Stimulated activated CD4-positive, alpha-beta T cell treated with anti-CD3 and anti-CD28 coated beads, TNF-alpha, amount 100 ng/mL, for 24 hours (primary cell): ENCODE results near the gene GGNBP2.
A peak's percentile ranks its signal among the peaks of the same experiment; 100 is the strongest.

Experiments used
- DNase-seq, 3 experiments: peaks; one replicate each; pipeline ENCODE4 v3.0.0-alpha.2; 2020; ENCODE audit warnings: low read depth in 3 of 3

The GGNBP2 gene

DNA sequence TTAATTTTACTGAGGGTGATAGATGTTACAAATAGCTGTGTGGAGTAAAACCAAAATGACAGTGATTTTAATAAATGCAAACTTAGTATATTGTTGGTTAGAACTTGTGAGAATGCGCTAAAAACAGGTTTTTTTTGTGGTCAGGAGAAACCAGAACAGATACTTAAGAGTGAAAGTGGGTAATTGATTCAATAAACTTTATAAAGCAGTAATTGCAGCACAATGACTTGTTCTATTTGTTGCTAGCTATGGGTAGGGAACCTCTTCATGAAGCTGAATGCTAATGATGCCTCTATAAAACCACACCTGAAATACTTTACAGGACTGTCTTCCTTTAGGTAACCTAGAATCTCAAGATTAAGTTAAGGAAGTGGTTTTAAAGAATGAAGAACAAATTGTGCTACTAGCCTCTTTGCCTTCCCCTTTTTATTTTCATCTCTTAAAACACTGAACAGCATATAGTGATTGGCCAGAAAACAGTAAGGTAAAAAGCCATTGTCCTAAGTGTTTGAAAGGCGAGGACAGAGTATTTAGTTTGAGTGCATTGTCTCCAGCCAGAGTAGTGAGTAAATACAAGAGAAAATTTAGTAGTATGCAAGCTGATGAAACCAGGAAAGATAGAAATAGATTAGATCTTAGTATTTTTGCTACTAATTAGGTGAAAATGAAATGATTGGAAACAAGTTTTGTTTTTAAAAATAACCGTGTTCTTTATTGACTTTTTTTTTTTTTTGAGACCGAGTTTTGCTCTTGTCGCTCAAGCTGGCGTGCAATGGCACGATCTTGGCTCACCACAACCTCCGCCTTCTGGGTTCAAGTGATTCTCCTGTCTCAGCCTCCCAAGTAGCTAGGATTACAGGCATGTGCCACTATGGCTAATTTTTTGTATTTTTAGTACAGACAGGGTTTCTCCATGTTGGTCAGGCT, 6.0 kb downstream of the GGNBP2 start:
- no peak for DNase-seq

DNA sequence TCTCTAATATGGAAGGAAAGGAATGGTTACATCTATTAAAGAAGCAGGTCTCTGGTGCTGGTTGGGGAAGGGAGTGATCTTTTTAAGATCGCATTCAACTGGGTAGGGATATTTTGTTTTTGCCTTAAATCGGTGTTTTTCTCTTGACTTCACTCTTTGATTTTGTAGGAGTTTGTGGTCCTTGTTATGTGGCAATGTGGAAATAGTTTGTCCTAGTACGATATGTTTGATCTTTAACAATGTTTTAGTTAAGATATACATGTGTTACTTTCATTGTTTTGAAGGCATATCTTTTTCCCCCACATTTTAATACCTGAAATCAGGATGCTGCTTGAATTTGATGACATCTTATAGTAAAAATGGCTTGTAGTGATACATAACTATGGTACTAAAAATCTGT, 8.7 kb downstream of the GGNBP2 start:
- DNase-seq, result no peak

DNA sequence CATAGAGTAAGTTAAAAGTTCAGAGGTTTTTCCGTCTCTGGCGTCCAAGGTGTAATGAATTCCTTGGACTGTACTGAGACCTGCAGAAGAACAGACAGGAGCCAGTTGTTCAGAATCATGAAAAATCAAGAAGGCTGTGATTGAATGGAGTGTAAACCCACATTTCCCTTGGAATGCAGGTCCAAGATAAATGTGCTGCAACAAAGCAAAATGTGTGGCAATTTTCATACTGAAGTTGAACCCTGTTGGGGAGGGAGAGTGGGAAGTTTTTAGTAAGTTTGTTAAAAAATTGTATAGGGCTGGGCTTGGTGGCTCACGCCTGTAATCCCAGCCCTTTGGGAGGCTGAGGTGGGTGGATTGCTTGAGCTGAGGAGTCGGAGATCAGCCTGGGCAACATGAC, 21.4 kb downstream of the GGNBP2 start:
- DNase-seq, result no peak

DNA sequence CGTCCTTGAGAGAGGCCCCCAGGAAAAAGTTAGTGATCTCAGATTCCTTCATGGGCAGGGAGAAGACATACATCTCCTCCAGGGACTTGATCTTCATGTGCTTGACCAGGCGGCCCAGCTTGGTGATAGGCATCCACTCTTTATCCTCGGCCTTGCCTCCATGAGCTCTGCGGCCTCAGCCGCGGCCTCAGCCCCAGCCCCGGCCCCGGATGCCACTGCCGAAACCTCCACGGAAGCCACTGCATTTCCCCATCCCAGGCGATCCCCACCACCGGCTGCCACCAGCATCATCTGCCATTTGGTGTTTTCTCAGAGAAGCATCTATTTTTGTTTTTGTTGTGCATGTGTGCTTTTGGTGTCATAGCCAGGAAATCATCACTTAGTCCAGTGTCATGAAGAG, 30.3 kb downstream of the GGNBP2 start:
- no peak for DNase-seq

DNA sequence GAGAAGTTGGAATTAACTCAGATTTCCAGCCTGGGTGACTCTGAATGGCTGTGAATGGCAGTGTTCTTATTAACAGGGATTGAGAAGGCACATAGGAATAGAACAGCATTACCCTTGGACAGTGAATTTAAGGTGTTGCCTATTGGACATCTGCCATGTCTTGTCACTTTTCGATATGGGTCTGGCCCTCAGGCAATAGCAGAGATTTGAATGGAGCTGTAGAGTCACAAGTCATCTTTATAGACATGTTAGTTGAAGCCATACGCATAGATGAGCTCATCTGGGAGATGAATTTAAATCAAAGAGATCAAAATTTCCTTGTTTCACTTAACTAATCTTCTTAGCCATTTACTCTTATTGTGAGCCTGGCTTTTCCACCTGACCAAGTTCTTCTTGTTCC, 32.1 kb downstream of the GGNBP2 start:
- no peak for DNase-seq

DNA sequence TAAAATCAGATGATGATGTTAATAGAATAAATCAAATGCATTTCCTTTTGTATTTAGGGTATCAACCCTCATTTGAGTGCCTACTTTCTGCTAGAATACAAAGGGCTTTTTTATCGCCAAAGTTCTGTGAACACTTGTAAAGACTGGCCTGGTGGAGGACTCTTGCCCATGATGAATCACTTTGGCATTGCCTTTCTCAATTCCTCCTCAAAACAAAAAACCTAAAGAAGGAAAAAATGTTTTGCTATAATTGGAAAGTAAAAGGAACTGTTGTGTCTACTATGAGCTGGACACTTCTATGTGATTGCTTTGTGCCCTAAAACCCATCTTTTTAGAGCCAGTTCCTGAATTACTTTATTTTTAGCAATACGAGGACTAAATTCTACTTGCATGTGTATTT, 34.0 kb downstream of the GGNBP2 start:
- DNase-seq, result no peak

DNA sequence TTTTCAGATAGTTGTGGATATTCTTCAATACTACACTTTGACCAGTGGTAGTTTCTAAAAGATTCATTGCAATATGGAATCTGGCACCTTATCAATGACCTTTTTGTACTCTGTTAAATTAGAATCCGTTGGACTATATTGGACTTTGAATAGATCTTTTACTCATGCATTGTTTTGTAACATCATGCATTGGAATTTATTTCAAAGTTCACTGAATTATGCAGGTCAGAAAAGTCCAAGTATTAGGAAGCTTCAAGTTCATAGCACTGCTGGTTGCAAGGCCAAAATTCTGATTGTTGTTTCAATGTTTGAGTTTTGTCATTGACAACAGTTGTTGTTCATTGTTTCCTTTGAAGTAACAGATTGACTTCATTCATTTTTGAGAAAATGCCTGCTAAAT, 39.1 kb downstream of the GGNBP2 start:
- no peak for DNase-seq

DNA sequence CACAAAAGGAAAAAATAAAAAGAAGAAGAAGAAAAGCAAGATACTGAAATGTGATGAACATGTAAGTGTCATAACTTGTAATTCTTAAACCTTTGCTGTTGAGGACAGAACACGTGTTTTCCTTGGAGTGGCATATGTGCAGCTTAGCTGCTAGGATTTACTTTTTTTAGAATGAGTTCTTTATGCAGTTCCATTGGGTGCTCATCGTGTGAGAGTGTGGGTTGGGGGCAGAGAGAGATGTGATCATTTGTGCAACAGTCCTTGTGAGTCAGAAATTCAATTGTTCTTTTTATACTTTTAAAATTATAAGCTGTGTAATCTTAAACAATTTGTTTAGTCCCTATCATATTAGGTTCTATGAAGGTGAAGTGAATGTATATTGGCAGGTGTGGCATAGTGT, 41.4 kb downstream of the GGNBP2 start:
- DNase-seq, result no peak

DNA sequence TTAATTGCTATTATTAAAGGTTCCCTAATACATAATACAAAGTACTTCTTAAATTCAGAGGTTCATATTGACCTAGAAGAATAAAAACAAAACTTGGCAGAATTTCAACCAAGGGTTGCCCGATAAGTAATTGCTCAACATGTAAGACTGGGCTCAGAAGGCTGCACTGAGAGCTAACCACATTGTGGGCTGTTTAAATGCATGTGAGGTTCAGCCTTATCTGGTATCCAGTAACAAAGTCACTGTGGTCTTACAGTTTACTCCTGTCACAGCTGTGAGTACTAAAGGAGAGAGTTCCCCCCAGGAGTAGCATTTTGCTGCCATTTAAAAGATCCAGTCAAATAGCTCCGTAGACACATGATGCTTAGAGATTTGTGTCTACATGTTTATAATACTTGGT, 45.4 kb downstream of the GGNBP2 start:
- no peak for DNase-seq

DNA sequence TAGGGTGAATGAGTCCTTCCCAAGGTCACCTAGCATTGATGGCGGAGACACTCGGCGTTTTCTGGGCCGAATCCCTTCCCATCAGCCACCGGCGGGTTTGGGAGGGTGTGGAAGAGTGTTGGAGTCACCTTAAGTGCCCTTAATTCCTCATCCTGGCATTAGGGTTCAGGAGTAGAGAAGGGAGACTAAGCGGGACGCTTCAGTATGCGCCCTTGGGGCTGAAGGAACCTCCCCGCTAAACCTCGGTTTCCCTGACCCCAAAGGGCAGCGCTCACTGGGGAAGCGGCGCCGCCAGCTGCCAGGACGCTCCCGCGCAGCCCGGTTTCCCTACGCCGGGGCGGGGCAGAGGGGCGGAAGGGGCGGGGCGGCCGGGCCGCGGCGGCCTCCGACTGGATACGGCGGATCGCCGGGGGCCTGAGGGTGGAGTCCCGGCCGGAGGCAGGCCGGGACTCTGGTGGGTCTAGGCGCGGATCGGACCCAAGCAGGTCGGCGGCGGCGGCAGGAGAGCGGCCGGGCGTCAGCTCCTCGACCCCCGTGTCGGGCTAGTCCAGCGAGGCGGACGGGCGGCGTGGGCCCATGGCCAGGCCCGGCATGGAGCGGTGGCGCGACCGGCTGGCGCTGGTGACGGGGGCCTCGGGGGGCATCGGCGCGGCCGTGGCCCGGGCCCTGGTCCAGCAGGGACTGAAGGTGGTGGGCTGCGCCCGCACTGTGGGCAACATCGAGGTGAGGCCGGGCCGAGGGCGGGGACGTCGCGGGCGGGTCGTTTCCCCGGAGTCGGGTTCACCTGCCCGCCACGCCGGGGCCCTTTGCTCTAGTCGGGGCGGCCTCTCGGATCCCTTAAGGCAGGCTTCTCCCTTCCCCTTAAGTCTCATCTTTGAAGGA, 47.0 kb downstream of the GGNBP2 start, which contains the start of gene DHRS11:
Gene DHRS11, plus strand, starts transcription at position 446 of the 882 bp plus-strand sequence. Its CDS starts 131 bp downstream, at position 577.
- peak; percentile 66 to 83 (median 73) for DNase-seq

DNA sequence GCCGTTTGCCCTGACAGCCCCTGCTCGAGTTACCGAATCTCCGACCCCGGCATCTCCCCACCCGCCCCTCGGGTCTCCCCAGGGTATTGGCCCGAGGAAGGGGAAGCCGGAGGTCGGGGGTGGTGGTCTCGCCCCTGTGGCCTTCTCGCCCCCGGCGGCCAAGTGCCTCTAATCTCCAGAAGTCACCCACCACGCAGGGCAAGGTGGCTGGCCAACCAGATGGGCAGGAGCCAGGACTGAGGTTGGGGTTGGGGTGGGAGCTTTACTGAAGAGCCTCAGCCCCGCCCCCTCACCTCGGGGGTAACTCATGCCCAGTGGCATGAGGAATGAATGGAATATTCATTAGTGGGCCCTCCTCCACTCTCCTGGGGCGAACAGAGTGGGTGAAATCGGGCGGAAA, 47.6 kb downstream of the GGNBP2 start:
- no peak for DNase-seq

DNA sequence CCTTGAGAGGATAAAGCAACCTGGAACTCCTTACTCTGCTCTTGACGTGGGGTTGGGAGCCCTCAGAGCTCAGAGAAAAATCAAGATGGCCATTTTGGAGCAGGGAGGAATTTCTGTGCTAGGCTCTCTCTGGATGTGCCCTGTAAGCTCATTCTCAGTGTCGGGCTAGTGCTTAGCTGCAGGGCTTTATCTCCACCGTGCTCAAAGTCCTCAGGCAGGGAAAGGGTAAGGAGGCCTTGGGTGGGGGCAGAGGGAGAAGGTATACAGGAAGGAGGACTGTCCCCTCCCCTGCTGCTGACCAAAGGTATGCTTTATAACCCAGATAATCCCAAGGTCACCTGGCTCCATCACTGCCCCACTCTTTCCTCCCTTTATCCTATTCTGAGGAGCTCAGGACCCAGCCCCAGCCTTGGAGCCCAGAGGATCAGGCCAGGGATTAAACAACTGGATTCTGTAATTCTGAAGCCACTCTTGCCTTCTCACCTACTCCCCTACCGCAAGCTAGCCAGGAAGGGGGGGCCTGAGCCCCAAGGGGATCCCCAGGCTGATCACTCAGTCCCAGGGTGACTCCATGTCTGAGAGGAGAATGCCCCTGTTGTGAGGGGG, 48.1 kb downstream of the GGNBP2 start:
- no peak for DNase-seq

DNA sequence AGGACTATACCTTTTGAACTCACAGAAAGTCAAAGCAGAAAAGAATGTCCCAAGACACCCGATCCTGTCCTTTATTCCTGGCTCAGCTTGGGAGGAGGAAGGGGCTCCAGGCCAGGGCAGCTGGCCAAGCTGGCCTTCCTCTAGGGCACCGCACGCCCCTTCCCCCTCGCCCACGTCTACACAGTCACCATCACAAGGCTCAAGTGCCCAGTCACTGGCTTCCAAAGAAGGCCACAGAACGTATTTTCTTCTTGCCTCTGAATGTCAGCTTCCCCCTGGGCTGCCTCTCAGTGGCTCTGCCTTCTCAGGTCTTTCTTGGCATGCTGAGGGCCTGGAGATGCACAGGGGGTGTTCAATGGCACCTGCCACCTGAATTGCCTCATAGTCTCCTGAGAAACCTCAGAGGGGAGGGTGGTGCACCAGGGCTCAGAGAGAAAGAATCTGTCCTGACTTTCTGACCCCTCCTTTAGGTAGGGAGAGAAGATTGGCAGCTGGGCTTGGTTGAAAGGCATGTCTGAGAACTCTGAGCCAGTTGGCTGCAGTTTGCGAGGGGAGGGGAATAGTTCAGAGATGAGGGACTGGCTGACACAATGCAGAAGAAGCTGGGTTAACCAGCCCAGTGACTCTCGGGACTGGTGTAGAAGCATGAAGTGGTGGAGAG, 49.1 kb downstream of the GGNBP2 start:
- no peak for DNase-seq

DNA sequence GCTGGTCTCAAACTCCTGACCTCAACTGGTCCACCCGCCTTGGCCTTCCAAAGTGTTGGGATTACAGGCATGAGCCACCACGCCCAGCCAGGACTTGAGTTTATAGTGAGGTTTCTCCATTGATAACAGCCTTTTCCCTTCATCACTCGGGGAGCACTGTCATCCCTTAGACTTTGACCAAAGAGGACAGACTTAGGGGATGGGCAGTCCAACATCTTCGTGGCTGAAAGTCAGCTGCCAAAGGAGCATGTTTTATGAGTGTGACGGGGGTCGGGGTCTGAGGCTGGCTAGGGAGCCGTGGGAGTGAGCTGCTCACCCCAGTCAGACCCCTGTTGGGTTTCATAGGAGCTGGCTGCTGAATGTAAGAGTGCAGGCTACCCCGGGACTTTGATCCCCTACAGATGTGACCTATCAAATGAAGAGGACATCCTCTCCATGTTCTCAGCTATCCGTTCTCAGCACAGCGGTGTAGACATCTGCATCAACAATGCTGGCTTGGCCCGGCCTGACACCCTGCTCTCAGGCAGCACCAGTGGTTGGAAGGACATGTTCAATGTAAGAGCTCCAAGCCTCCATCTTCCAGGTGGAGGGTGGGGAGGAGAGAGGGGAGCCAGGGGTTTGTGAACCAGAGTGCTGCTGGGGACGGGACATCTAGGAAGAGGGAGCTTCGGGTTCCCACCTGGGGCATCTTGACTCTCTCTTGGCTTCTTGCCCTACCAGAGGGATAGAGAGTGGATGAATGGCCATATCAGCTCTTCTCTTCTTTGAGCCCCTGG, 50.1 kb downstream of the GGNBP2 start:
- DNase-seq, result no peak

DNA sequence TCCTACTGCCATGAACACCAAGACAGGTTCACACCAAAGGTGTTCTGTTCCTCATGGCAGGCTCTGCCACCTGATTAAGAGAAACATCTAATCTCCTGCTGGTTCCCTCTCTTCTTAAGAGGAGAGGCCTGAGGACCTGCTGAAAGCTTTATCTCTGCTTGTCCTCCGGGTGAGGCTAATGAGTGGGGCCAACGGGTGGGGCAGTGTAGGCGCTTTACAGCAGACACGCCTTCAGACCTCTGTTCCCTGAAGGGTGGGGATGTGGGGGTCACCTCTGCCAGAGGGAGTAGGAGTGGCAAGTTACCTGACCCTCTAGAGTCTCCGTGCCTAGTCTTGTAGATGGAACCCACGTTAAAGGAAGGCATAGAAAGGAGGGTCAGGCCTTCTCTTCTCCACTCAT, 52.5 kb downstream of the GGNBP2 start:
- DNase-seq, result no peak

DNA sequence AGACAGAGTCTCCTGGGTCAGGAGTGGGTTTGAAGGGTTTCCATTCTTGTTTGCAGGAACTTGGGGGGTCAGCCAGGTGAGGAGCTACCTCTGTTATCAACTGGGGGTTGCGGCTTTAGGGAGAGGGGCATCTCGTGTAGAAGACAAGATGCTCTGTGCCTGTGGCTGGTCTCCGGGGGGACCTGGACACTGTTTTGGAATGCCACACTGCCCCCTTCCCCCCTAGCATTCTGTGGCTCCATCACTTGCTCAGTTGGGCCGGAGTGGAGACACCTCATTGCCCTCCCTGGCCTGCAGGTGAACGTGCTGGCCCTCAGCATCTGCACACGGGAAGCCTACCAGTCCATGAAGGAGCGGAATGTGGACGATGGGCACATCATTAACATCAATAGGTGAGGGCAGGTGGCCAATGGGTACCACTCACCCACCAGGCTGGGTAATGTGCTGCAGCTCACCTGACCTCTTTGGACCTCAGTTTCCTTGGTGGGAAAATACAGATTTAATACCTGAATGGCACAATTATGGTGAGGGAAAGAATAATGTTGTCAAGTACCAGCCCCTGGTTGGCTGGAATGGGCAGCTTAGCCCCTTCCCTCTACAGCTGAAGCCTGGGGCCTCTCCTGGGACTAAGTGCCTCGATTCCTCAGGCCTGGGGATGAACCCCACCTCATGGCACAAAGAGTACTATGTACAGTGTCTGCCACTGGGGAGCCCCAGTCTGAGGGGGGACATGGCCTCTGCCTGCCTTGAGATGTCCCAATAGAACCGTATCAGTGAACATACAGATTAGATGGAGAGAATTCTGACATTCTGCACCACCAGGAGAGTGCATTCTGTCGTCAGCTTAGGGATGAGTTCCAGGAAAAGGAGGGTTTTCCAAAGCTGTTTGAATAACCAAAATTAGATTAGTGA, 53.4 kb downstream of the GGNBP2 start:
- no peak for DNase-seq

DNA sequence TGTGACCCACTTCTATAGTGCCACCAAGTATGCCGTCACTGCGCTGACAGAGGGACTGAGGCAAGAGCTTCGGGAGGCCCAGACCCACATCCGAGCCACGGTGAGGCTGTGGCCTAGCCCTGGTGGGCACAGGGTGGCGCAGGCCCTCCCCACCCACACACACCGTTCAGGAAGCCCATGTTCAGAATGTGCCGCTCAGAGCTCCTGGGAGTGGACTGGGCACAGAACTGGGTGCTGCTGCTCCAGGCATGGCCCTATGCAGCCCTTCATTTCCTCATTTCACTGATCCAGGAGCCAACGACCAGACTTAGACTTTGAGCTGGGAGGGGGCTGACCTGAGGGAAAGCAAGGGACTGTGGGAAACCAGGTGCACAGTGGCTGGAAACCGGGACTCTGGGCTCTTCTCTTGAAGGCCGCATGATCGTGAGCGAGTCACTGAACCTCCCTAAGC, 54.3 kb downstream of the GGNBP2 start:
- no peak for DNase-seq

DNA sequence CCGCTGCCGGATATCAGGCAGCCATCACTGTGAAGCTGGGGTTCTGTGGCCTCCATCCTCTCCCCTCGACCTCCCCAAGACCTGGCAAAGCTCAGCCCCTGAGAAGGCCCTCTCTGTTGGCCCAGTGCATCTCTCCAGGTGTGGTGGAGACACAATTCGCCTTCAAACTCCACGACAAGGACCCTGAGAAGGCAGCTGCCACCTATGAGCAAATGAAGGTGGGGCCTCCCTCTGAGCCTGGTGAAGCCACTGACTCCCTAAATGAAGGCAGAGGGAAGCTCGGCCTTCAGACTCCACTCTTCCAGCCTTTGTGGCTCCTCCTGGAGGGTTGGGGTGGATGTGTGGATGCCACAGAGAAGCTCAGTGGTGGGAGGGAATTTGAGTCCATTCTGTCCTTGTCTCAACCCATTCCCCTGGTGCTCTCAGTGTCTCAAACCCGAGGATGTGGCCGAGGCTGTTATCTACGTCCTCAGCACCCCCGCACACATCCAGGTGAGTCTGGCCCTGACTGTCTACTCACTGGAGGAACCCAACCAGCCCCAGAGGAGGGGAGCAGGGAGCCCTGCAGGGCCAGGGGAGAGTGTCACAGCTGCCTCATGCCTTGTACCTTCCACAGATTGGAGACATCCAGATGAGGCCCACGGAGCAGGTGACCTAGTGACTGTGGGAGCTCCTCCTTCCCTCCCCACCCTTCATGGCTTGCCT, 55.0 kb downstream of the GGNBP2 start:
- no peak for DNase-seq

DNA sequence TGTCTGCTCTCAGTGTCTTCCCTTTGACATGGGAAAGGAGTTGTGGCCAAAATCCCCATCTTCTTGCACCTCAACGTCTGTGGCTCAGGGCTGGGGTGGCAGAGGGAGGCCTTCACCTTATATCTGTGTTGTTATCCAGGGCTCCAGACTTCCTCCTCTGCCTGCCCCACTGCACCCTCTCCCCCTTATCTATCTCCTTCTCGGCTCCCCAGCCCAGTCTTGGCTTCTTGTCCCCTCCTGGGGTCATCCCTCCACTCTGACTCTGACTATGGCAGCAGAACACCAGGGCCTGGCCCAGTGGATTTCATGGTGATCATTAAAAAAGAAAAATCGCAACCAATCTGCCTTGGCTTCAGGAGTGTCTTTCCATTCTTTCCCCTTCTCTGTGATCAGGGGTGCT, 55.7 kb downstream of the GGNBP2 start:
- DNase-seq, result no peak
